ENCODE data around the gene ERP44.

DNA sequence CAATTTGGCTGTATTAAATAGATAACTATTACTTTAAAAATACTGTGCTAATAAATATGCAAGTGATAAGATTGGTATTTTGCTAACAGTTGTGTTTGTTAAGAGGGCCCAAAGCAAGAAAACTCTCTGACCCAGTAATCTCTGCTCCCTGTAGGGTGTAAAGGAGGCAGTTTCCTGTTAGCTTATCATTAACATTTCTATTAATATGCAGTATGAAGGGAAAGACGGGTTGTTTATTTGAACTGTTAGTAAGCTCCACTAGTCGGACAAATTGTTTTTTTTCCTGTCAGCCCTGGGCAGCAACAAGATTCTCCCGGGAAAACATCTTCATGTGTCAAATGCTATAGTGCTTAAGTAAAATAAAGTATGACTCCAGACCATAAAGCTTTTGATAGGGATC is 35.6 kb downstream of the ERP44 start:
- TF ChIP-seq, protein P1, sequence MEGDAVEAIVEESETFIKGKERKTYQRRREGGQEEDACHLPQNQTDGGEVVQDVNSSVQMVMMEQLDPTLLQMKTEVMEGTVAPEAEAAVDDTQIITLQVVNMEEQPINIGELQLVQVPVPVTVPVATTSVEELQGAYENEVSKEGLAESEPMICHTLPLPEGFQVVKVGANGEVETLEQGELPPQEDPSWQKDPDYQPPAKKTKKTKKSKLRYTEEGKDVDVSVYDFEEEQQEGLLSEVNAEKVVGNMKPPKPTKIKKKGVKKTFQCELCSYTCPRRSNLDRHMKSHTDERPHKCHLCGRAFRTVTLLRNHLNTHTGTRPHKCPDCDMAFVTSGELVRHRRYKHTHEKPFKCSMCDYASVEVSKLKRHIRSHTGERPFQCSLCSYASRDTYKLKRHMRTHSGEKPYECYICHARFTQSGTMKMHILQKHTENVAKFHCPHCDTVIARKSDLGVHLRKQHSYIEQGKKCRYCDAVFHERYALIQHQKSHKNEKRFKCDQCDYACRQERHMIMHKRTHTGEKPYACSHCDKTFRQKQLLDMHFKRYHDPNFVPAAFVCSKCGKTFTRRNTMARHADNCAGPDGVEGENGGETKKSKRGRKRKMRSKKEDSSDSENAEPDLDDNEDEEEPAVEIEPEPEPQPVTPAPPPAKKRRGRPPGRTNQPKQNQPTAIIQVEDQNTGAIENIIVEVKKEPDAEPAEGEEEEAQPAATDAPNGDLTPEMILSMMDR (IDR thresholded peaks at IDR 0.05; ENCODE audit: low read depth, low read length, poor library complexity, severe bottlenecking), result no peak
- no peak for TF ChIP-seq EZH2phosphoT487 (IDR thresholded peaks at IDR 0.05; ENCODE audit: borderline replicate concordance, low read length)

Data from DOHH2 (cell line).